ENCODE measurements around the gene POU5F1.

POU5F1 gene

GRCh38 chr6:31156641-31157040 is 13.8 kb downstream of the POU5F1 start:
- TF ChIP-seq, protein P1, sequence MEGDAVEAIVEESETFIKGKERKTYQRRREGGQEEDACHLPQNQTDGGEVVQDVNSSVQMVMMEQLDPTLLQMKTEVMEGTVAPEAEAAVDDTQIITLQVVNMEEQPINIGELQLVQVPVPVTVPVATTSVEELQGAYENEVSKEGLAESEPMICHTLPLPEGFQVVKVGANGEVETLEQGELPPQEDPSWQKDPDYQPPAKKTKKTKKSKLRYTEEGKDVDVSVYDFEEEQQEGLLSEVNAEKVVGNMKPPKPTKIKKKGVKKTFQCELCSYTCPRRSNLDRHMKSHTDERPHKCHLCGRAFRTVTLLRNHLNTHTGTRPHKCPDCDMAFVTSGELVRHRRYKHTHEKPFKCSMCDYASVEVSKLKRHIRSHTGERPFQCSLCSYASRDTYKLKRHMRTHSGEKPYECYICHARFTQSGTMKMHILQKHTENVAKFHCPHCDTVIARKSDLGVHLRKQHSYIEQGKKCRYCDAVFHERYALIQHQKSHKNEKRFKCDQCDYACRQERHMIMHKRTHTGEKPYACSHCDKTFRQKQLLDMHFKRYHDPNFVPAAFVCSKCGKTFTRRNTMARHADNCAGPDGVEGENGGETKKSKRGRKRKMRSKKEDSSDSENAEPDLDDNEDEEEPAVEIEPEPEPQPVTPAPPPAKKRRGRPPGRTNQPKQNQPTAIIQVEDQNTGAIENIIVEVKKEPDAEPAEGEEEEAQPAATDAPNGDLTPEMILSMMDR (conservative IDR thresholded peaks at IDR 0.05) = no peak
- H3K27ac ChIP-seq = no peak overlapping the region

DNA sequence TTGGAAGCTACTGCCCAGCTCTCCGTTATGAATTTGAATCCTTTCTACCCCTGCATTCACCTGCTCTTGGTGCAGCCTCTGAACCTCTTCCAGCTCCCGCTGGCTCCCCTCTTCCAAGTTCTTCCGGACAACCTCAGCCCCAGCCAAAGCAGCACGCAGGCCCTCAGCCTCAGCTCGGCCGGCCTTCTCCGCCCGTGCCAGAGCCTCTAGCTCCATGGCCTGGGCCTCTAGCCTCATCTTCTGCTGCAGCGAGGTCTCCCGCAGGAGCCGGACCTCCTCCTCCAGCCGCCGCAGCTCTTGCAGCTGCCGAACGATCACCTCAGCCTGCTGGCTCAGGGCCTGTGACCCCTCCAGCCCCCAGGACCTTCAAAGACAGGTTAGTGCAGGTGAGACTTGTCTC is 16.0 kb downstream of the POU5F1 start:
- no peak overlapping the region for H3K27ac ChIP-seq
- TF ChIP-seq, protein P1 (conservative IDR thresholded peaks at IDR 0.05) = no peak

- H3K27ac ChIP-seq = no peak overlapping the region
- TF ChIP-seq, protein P1 (conservative IDR thresholded peaks at IDR 0.05) = no peak
Measured at GRCh38 chr6:31152781-31153180, 17.7 kb downstream of the POU5F1 start.

DNA sequence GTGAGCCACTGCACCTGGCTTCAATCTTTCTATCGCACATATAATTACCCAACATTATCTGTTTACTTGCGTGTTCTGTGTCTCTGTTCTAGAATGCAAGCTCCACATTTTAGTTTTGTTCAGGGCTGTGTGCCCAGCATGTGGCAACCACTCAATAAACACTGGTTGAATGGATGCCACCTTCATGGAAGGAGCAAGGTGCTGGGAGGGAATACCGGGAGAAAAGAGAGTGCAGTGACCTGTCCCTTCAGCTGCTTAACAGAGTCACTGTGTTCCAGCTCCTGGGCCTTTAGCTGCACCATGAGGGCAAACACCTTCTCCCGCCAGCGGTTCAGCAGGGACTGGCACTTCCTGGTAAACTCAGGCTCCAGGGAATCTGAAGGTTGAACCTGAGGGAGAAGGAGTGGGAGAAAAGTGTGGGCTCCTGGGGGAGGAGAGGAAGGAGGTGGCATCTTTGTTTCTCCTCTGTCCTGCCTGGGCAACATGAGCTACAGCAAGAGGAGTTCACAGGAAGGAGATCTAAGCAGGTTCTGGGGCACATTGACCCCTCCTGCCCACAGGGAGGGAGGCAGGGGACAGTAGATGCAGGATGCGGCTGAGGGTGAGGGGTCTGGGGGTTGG is 20.5 kb downstream of the POU5F1 start:
- TF ChIP-seq, protein P1 (conservative IDR thresholded peaks at IDR 0.05) = no peak
- no peak overlapping the region for H3K27ac ChIP-seq

DNA sequence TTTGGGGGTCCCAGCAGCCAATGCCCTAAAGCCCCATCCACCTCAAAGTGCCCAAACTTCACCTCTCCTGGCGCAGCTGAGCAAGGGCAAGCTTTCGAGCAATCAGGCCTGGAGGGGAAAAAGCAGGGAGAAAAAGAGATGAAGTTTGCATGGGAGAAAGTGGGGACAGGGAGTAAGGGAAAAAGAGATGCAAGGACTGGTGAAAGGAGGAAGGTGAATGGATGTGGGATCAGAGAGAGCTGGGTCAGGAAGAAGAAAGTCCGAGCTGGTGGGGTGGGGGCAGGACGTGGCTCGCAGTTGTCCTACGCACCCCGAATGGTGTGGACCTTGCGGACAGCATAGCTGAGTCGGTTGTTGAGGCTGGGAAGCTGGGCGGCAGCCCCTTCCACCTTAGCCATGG is 25.1 kb downstream of the POU5F1 start:
- H3K27ac ChIP-seq = no peak overlapping the region
- TF ChIP-seq, protein P1 (conservative IDR thresholded peaks at IDR 0.05) = no peak

- H3K27ac ChIP-seq = no peak overlapping the region
- TF ChIP-seq, protein P1 (conservative IDR thresholded peaks at IDR 0.05) = no peak
Measured at GRCh38 chr6:31144970-31145340, 25.5 kb downstream of the POU5F1 start.

DNA sequence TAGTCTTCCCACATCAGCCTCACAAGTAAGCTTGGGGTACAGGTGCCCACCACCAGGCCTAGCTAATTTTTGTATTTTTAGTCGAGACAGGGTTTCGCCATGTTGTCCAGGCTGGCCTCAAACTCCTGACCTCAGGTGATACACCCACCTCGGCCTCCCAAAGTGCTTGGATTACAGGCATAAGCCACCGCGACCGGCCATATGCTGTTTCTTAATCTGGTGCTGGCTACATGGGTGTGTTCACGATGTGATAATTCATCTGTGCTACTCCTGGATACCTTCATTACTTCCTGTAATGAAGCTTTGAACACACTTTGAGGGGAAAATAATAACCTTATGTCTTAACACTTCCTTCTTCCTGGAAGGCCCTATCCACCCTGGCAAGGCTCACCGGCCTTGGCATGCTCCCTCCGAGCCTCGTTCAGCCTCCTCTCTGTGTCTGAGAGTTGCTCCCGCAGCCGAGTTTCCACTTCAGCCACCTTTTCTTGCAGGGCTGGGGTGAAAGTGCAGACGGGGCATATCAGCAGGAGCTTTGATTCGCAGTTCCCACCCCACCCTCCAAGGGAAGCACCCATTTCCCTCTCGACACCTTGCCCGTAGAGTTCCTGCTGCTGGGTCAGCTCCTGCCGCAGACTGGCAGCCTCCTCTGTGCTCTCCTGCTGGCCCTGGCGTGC is 26.0 kb downstream of the POU5F1 start:
- TF ChIP-seq, protein P1 (conservative IDR thresholded peaks at IDR 0.05) = no peak
- H3K27ac ChIP-seq = no peak overlapping the region
